Neural cell (in vitro differentiated cells): Measurements from ENCODE around the gene ADARB2. TPM values are rescaled to one million over a fixed set of nuclear protein-coding genes. Genes with fewer than 3 reads are reported as not detected.

Source experiments
- H2AFZ ChIP-seq: fragments of 200-600, 300-800 bp; sonication (generic), shearing (Covaris generic); 2 replicates; pipeline ENCODE4 v1.6.0; 2014; ENCODE audit warnings: low read depth, mild to moderate bottlenecking, antibody characterized with exemption, low read length, moderate library complexity
- H3F3A ChIP-seq: fragments of 200-600 bp; shearing (Covaris generic); 2 replicates; pipeline ENCODE4 v1.6.1; 2016; ENCODE audit warnings: mild to moderate bottlenecking, moderate library complexity, mixed read lengths, antibody characterized with exemption, low read length; ENCODE audit not compliant: insufficient read depth, poor library complexity, severe bottlenecking
- H3K27ac ChIP-seq: fragments of 200-600, 300-800 bp; sonication (generic), shearing (Covaris generic); 2 replicates; pipeline ENCODE4 v1.5.1; 2014; ENCODE audit warnings: mild to moderate bottlenecking, low read length, moderate library complexity
- H3K27me3 ChIP-seq: fragments of 300-800, 200-600 bp; sonication (generic), shearing (Covaris generic); 2 replicates; pipeline ENCODE4 v1.6.0; 2014; ENCODE audit warnings: mild to moderate bottlenecking, low read depth, low read length, moderate library complexity; ENCODE audit not compliant: insufficient read depth
- H3K36me3 ChIP-seq: fragments of 300-800, 200-600 bp; sonication (generic), shearing (Covaris generic); 2 replicates; pipeline ENCODE4 v1.5.1; 2014; ENCODE audit warnings: mild to moderate bottlenecking, antibody characterized with exemption, low read length, moderate library complexity; ENCODE audit not compliant: insufficient read depth
- H3K4me2 ChIP-seq: fragments of 300-800, 200-600 bp; sonication (generic), shearing (Covaris generic); 2 replicates; pipeline ENCODE4 v1.6.0; 2014; ENCODE audit warnings: mild to moderate bottlenecking, low read length
- H3K4me3 ChIP-seq: fragments of 300-800, 200-600 bp; sonication (generic), shearing (Covaris generic); 2 replicates; pipeline ENCODE4 v1.5.1; 2014; ENCODE audit warnings: mild to moderate bottlenecking, low read length, moderate library complexity
- H3K79me2 ChIP-seq: fragments of 200-600 bp; shearing (Covaris generic); replicated peaks from 2 replicates; pipeline ENCODE4 v1.6.0; 2014; ENCODE audit warnings: mild to moderate bottlenecking, low read length, moderate library complexity; ENCODE audit not compliant: insufficient read depth
- H3K9ac ChIP-seq: fragments of 300-800, 200-600 bp; sonication (generic), shearing (Covaris generic); 2 replicates; pipeline ENCODE4 v1.6.1; 2016; ENCODE audit warnings: mild to moderate bottlenecking, low read length, mixed read lengths
- H3K9me2 ChIP-seq: fragments of 200-600 bp; shearing (Covaris generic); 2 replicates; pipeline ENCODE4 v1.6.1; 2016; ENCODE audit warnings: mild to moderate bottlenecking, low read length, mixed read lengths; ENCODE audit not compliant: insufficient read depth
- H3K9me3 ChIP-seq: fragments of 200-600, 300-800 bp; sonication (generic), shearing (Covaris generic); 2 replicates; pipeline ENCODE4 v1.6.1; 2016; ENCODE audit warnings: mild to moderate bottlenecking, mixed run types, low read length, moderate library complexity, mixed read lengths
- H4K20me1 ChIP-seq: fragments of 200-600 bp; shearing (Covaris generic); 2 replicates; pipeline ENCODE4 v1.6.1; 2016; ENCODE audit warnings: mild to moderate bottlenecking, mixed run types; ENCODE audit not compliant: insufficient read depth
- EP300 ChIP-seq: fragments of 450-650 bp; conservative IDR thresholded peaks from 2 replicates; pipeline ENCODE4 v1.6.1; 2014; ENCODE audit warnings: antibody characterized with exemption, mild to moderate bottlenecking, moderate library complexity; ENCODE audit not compliant: poor library complexity, severe bottlenecking
- EZH2 ChIP-seq: fragments of 200-600, 300-800 bp; shearing (Covaris generic), sonication (generic); IDR thresholded peaks from 2 replicates; pipeline ENCODE4 v1.6.1; 2014; ENCODE audit warnings: antibody characterized with exemption, low read length, borderline replicate concordance, mild to moderate bottlenecking; ENCODE audit not compliant: insufficient read depth, poor library complexity, severe bottlenecking
- MXI1 ChIP-seq: fragments of 450-650 bp; conservative IDR thresholded peaks from 2 replicates; pipeline ENCODE4 v1.6.1; 2014; ENCODE audit warnings: antibody characterized with exemption, mild to moderate bottlenecking; ENCODE audit not compliant: poor library complexity, severe bottlenecking
- POLR2AphosphoS5 ChIP-seq: IDR thresholded peaks from 2 replicates; pipeline ENCODE4 v1.6.1; 2012
- RAD21 ChIP-seq: fragments of 450-650 bp; conservative IDR thresholded peaks from 2 replicates; pipeline ENCODE4 v1.6.1; 2014; ENCODE audit warnings: antibody characterized with exemption, mild to moderate bottlenecking, moderate library complexity
- SMC3 ChIP-seq: fragments of 450-650 bp; conservative IDR thresholded peaks from 2 replicates; pipeline ENCODE4 v1.6.1; 2014; ENCODE audit warnings: antibody characterized with exemption, mild to moderate bottlenecking, moderate library complexity; ENCODE audit not compliant: poor library complexity
- TAF1 ChIP-seq: IDR thresholded peaks from 2 replicates; pipeline ENCODE4 v1.6.1; 2012; ENCODE audit warnings: low read depth
- polyA plus RNA-seq: library from polyadenylated mRNA; depleted of rRNA; stranded (reverse); fragments of >200 nt; gene quantifications from 2 replicates; pipeline ENCODE4 v1.2.3, GENCODE V29; 2014
- TF ChIP-seq, protein P1 (sequence below): IDR thresholded peaks from 2 replicates; pipeline ENCODE4 v1.6.1; 2012; ENCODE audit warnings: borderline replicate concordance
- TF ChIP-seq, protein P2 (sequence below): fragments of 450-650 bp; IDR thresholded peaks from 2 replicates; pipeline ENCODE4 v1.5.1; 2014; ENCODE audit warnings: antibody characterized with exemption, mild to moderate bottlenecking, moderate library complexity; ENCODE audit not compliant: poor library complexity, severe bottlenecking

Gene ADARB2
- polyA plus RNA-seq, 1 donor from 2014 or later: 3.6 TPM

DNA sequence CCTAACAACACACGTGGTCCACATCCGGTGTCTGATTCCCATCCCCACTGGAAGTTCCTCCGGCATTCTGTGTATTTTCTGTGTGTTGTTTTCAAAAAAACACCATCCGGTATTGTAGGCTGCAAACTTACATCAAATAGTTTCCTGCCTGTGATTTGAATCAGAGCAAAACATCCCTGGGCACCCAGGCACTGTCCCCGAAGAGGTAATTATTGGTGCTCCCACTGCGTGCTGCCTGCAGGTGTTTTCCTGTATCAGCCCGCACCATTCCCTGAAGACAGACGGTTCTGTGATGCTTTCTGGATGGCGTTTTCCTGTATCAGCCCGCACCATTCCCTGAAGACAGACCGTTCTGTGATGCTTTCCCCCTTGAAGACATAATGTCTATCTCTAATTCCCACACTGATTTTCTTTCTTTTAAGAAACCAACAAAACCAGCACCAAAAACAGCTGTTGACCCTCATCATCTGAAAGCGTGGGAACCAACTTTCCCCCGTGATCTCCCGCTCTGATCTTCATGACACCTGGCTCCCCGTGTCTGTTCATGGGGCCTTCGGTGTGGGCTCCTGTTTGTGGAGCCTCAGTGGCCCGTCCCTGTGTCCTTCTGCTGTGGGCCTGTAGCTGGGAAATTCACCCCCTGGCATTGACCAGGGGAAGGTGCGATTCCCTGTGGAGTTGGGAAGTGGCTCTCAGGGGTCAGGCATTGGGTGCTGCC lies 205.3 kb downstream of the ADARB2 start:
- Histone ChIP-seq H3F3A (no peaks in the 10 kb centered on the region), H3K9me3 (no peaks in the 10 kb centered on the region), H3K79me2 (no peaks in the 10 kb centered on the region), H3K9me2 (no peaks in the 10 kb centered on the region), H3K9ac (no peak overlapping the region), H3K4me3 (no peak overlapping the region), H3K27ac (no peak overlapping the region), H3K27me3 (no peaks in the 10 kb centered on the region), H2AFZ (no peak overlapping the region), H3K36me3 (no peaks in the 10 kb centered on the region), H3K4me2 (no peak overlapping the region), H4K20me1 (no peaks in the 10 kb centered on the region)
- TF ChIP-seq TAF1 (no peak), SMC3 (no peak)

DNA sequence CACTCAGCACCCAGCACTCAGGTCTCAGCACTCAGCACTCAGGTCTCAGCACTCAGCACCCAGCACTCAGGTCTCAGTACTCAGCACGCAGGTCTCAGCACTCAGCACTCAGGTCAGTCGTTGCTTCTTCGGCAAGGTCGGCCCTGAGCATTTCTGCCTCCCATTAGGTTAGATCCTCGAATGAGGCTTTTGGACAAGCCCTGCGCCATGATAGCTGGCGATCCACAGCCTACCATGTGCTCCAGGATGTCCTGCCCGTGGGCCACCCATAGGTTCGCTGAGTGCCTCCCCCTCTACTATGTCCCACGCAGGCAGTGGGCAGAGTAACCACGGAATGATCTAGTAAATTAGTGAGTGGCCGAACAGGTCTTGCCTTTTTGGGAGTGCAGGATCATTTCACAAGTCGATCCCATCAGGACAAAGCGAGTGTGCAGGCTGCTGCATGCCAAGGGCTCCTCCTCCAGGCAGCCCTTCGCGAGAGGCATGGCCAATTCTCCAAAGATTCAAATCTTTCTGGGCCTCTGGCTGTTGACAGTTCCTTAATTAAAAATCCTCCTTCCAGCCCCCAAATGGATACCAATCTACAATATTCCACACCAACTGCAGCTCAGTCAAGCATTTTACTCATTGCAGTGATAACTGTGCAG lies 206.3 kb downstream of the ADARB2 start:
- Histone ChIP-seq H3K4me2 (no peak overlapping the region), H3K9me2 (no peaks in the 10 kb centered on the region)

DNA sequence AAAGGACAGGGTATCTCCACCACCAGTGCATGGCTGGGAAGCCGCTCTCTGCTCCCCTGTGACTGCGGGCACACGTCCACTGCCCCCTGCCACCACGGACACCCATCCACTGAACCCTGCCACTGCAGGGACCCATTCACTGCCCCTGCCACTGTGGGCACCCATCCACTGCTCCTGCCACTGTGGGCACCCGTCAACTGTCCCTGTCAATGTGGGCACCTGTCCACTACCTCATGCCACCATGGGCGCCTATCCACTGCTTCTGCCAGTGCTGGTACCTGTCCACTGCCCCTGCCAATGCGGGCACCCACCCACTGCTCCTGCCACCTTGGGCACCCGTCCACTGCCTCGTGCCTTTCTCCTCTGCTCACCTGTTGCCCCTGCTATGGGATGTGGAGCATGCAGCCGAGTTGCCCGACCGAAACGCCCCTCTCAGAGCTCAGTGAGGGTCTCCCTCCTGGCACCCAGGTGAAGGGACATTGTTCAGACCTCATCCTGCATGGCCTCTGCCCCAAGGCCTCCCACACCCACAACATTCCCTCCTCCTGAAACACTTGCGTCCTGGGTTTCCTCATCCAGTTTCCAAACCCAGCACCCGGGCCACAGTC lies 207.4 kb downstream of the ADARB2 start:
- TF ChIP-seq RAD21 (no peak), POLR2AphosphoS5 (no peak), TAF1 (no peak), SMC3 (no peak), MXI1 (no peak), EZH2 (no peak), EP300 (no peak)
- TF ChIP-seq, protein P1, sequence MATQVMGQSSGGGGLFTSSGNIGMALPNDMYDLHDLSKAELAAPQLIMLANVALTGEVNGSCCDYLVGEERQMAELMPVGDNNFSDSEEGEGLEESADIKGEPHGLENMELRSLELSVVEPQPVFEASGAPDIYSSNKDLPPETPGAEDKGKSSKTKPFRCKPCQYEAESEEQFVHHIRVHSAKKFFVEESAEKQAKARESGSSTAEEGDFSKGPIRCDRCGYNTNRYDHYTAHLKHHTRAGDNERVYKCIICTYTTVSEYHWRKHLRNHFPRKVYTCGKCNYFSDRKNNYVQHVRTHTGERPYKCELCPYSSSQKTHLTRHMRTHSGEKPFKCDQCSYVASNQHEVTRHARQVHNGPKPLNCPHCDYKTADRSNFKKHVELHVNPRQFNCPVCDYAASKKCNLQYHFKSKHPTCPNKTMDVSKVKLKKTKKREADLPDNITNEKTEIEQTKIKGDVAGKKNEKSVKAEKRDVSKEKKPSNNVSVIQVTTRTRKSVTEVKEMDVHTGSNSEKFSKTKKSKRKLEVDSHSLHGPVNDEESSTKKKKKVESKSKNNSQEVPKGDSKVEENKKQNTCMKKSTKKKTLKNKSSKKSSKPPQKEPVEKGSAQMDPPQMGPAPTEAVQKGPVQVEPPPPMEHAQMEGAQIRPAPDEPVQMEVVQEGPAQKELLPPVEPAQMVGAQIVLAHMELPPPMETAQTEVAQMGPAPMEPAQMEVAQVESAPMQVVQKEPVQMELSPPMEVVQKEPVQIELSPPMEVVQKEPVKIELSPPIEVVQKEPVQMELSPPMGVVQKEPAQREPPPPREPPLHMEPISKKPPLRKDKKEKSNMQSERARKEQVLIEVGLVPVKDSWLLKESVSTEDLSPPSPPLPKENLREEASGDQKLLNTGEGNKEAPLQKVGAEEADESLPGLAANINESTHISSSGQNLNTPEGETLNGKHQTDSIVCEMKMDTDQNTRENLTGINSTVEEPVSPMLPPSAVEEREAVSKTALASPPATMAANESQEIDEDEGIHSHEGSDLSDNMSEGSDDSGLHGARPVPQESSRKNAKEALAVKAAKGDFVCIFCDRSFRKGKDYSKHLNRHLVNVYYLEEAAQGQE: no peak
- TF ChIP-seq, protein P2, sequence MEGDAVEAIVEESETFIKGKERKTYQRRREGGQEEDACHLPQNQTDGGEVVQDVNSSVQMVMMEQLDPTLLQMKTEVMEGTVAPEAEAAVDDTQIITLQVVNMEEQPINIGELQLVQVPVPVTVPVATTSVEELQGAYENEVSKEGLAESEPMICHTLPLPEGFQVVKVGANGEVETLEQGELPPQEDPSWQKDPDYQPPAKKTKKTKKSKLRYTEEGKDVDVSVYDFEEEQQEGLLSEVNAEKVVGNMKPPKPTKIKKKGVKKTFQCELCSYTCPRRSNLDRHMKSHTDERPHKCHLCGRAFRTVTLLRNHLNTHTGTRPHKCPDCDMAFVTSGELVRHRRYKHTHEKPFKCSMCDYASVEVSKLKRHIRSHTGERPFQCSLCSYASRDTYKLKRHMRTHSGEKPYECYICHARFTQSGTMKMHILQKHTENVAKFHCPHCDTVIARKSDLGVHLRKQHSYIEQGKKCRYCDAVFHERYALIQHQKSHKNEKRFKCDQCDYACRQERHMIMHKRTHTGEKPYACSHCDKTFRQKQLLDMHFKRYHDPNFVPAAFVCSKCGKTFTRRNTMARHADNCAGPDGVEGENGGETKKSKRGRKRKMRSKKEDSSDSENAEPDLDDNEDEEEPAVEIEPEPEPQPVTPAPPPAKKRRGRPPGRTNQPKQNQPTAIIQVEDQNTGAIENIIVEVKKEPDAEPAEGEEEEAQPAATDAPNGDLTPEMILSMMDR: no peak
- Histone ChIP-seq H3K4me3 (no peak overlapping the region), H3F3A (no peaks in the 10 kb centered on the region), H3K36me3 (no peaks in the 10 kb centered on the region), H3K9me2 (no peaks in the 10 kb centered on the region), H4K20me1 (no peaks in the 10 kb centered on the region), H3K27ac (no peak overlapping the region), H3K9ac (no peak overlapping the region), H3K27me3 (no peaks in the 10 kb centered on the region), H2AFZ (no peak overlapping the region), H3K4me2 (no peak overlapping the region), H3K9me3 (no peaks in the 10 kb centered on the region), H3K79me2 (no peaks in the 10 kb centered on the region)

More for the DNA sequence above, 206.3 kb downstream of the ADARB2 start:
- Histone ChIP-seq H2AFZ (no peak overlapping the region), H3F3A (no peaks in the 10 kb centered on the region), H3K27ac (no peak overlapping the region), H4K20me1 (no peaks in the 10 kb centered on the region), H3K9ac (no peak overlapping the region), H3K36me3 (no peaks in the 10 kb centered on the region), H3K79me2 (no peaks in the 10 kb centered on the region), H3K4me3 (no peak overlapping the region), H3K9me3 (no peaks in the 10 kb centered on the region), H3K27me3 (no peaks in the 10 kb centered on the region)
- no peak for TF ChIP-seq MXI1
- no peak for TF ChIP-seq EP300
- no peak for TF ChIP-seq EZH2
- TF ChIP-seq POLR2AphosphoS5: no peak
- no peak for TF ChIP-seq SMC3
